Right lung (tissue), 5 donors: Measurements from ENCODE around the gene PRDM12. TPM values are rescaled to one million over a fixed set of nuclear protein-coding genes. Genes with fewer than 3 reads are reported as not detected.
A peak's percentile ranks its signal among the peaks of the same experiment; 100 is the strongest.
"Not testable (repeated sequence)": the region's sequence is repeated elsewhere in the genome, so short reads cannot be mapped to it uniquely, and the experiment has no call there.

Experiments used
- DNase-seq, 2 donors: peaks; one replicate each; pipeline ENCODE4 v3.0.0-alpha.2; 2013
- polyA plus RNA-seq, 5 donors: library from polyadenylated mRNA; unstranded; fragments of 120-200 nt; gene quantifications; one replicate each; pipeline versions ENCODE4 v1.2.1 to v1.2.3, GENCODE V29; 2013; ENCODE audit warnings: inconsistent platforms in 1 of 5, low replicate concordance in 1 of 5; ENCODE audit not compliant: insufficient read length in 5 of 5, insufficient read depth in 1 of 5

The PRDM12 gene
- polyA plus RNA-seq, 5 donors = not detected

DNA sequence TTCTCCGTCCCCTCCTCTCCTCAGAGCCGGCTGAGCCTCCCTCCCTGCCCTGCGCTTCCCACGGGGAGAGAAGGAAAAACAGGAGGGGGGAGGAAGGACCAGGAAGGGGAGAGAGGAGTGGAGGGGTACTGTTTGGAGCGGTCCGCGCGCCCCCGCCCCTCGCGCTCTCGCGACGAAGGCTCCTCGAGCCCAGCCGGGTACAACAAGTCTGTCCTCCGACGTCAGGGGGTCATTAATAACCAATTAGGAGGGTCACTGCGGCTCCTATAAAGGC is 480 bp upstream of the PRDM12 start:
- no peak for DNase-seq

GRCh38 chr9:130665029-130665430 is 636 bp downstream of the PRDM12 start:
- DNase-seq = no peak

- DNase-seq = no peak
These were observed 1.3 kb downstream of the PRDM12 start for GRCh38 chr9:130665431-130666392.

- no peak for DNase-seq
These were observed 2.2 kb downstream of the PRDM12 start for GRCh38 chr9:130666393-130667119.

DNA sequence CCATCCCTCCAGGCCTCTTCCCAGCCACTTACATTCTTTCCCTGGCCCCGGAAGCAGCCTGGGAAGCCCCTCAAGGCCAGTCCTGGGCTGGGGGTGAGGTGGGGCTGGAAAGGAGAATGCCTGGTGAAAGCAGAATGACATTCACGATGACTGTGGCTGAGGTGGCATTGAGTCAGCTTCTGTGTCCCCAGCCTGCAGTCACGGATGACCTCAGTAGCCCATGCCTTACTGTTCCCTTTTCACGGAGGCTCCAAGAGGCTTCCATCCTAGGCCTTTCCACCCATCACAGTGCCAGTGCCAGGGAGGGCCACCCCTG is 2.7 kb downstream of the PRDM12 start:
- DNase-seq = no peak

GRCh38 chr9:130668196-130668595 is 3.8 kb downstream of the PRDM12 start:
- DNase-seq = no peak

- DNase-seq = no peak
These were observed 4.3 kb downstream of the PRDM12 start for GRCh38 chr9:130668659-130669058.

DNA sequence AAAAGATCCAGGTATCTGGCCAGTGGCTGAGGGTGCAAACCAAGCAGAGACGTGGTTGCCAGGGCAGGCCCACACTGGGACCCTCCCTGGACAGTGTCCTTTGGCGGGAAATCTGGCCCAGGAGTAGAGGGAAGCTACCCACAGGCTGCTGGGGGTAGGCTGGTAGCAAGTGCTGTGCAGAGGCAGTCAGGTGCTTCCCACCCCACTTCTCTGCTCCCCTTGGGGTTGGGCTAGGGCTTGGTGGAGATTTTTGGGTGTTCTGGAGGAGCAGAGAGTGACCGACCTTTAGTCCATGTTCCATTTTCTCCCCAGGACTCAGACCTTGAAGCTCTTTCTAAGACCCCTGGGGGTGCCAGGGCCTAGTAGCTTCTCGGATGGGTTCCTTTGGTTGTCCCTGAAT is 5.6 kb downstream of the PRDM12 start:
- DNase-seq = no peak

GRCh38 chr9:130670644-130671043 is 6.2 kb downstream of the PRDM12 start:
- no peak for DNase-seq

GRCh38 chr9:130672466-130672865 is 8.1 kb downstream of the PRDM12 start:
- DNase-seq = no peak

GRCh38 chr9:130672933-130673615 is 8.7 kb downstream of the PRDM12 start:
- DNase-seq = no peak

DNA sequence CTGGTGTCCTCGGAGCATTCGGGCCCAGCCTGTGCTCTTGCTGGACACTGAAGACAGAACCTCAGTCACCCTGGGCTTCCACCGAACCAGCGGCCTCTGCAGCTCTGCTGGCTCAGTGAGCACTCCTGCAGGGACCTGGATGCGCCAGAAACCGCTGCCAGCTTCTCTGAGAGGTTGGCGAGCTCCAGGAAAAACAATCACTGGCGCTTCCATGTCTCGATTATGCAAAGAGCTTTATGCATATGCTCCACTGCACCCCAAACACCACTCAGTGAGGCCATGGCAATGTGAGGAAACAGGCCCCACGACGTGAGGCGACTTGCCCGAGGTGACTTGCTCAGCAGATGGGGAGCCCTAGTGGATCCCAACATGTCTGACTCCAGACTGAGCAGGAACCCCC is 11.0 kb downstream of the PRDM12 start:
- no peak for DNase-seq

GRCh38 chr9:130677252-130677651 is 12.9 kb downstream of the PRDM12 start:
- DNase-seq = no peak

DNA sequence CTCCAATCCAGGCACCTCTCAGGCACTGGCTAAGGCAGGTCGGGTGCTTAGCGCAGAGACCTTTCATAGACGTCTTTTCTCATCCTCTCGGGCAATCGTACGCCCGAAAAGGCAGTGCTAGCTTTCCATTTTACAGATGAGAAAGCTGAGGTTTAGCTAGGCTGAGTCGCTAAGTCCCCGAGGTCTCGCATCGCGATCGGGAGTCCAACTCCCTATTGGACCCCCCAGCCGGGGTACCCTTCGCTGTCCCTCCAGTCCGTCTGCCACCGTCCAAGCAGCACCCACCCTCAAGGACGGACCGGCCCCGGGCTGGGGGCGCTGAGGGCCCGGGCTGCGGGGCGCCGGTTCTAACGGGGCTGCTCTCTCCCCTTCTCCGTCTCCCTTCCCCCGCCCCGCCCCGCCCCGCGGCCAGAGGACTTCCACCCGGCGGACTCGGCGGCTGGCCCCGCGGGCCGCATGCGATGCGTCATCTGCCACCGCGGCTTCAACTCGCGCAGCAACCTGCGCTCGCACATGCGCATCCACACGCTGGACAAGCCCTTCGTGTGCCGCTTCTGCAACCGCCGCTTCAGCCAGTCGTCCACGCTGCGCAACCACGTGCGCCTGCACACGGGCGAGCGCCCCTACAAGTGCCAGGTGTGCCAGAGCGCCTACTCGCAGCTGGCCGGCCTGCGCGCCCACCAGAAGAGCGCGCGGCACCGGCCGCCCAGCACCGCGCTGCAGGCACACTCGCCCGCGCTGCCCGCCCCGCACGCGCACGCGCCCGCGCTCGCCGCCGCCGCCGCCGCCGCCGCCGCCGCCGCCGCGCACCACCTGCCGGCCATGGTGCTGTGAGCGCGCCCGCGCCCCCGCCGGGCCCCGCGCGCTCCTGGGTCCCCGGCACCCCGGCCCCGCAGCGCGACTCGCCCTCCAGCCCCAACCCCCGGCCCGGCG is 16.7 kb downstream of the PRDM12 start:
- peak in 1 of 2 donors; percentile 44 for DNase-seq

GRCh38 chr9:130681769-130682420 is 17.5 kb downstream of the PRDM12 start:
- no peak for DNase-seq

DNA sequence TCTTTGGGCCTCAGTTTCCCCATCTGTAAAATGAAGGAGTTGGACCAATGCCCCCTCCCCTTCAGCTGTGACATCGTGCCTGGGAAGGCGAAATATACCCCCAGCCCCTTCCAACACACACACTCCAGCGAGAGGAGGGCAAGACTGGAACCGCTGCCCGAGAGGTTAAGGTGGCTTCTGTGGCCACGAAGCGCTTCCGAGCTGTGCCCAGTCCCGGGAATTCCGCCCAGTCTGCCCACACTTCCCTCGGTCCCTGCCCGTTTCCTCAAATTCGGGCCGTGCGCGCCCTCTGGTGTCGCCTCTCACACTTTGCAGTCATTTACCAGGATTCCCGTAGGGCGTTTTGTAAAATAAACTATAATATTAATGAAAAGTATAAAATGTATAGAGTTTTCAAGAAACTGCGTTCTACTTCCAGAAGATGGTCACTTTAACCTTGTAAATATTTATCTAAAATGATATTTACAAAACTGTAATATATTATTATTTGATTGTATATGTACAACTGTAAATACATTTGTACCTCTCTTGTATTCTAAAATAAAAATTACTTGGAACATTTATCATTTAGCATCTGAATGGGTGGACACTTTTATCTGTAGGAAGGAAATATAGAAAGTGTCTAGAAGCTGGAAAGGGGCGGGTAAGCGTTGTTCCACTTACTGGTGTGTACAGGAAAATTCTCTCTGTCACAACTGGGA is 18.2 kb downstream of the PRDM12 start:
- DNase-seq = no peak

GRCh38 chr9:130685104-130685503 is 20.7 kb downstream of the PRDM12 start:
- no peak for DNase-seq

- DNase-seq = not testable (repeated sequence)
These were observed 21.6 kb downstream of the PRDM12 start for GRCh38 chr9:130685945-130686344.

- no peak for DNase-seq
These were observed 23.2 kb downstream of the PRDM12 start for GRCh38 chr9:130687615-130688014.

DNA sequence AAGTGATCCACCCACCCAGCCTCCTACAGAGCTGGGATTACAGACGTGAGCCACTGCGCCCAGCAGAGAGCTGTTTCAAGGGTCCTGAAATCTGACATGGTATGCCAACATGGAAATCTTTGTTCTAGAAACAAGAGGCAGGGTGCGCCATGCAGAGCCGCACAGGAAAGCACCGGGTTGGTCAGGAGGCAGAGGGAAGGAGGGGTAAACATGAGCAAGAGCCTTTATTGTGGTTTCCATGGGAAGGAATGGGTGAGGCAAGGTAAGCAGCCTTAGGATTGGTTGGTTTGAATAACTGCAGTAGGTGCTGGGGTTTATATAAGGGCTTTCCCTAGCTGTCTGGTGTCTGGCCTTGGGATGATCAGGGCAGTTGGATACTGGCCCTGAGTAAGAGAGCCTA is 23.7 kb downstream of the PRDM12 start:
- no peak for DNase-seq

DNA sequence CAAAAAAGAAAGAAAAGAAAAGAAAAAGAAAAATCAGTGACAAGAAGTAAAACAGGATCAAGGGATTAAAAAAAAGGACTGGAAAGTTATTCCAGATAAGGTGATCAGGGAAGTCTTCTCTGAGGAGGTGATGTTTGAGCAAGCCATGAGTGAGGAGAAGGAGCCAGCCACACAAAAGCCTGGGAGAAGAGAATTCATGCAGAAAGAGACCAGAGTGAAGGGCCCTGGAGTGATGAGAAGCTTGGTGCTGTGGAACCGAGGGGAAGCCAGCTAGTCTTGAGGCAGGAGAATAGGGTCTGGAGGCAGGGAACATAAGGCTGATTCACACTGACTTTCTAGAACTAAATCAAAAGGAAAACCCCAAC is 25.2 kb downstream of the PRDM12 start:
- no peak for DNase-seq
